COLO668 (cell line): ENCODE measurements around the gene SKAP1.

Experiments
- DNase-seq: peaks from one replicate; lab custom pipeline; 2025; ENCODE audit not compliant: unreplicated experiment; lab: John Stamatoyannopoulos, UW

The SKAP1 gene

DNA sequence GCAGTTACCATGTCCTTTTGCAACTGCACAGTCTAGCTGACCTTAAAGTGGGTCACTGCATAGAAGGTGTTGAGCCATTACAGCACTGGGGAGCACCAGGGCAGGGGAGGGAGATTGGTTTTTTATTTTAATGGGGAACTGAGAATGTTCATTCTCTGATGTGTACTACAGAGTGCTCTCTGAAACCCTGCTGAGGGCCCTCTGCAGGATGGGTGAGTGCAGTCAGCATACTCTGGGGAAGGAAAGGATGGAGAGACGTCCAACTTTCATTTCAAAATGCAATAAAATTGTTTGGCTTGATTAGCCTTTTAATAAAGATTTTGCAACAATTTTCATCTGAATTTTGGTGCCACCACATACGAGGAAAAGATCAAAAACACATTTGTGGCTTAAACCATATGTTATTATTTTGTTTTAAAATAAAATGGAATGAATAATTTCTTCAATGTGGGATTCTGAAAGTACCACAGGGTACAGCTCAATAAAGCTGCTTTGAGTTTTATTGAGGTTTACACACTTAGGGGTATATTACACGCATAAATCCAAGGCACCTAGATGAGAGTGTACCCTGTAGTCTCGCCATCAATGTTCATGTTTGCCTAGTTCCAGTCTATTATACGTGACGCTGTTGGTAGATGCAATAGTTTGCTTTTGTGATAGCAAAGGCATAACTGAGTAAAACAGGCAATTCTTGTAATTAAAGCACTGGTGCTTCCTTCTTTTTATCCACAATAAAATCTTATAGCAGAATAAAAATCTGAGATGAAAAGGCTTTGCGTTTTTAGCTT, 249.0 kb downstream of the SKAP1 start:
- DNase-seq = no peak

DNA sequence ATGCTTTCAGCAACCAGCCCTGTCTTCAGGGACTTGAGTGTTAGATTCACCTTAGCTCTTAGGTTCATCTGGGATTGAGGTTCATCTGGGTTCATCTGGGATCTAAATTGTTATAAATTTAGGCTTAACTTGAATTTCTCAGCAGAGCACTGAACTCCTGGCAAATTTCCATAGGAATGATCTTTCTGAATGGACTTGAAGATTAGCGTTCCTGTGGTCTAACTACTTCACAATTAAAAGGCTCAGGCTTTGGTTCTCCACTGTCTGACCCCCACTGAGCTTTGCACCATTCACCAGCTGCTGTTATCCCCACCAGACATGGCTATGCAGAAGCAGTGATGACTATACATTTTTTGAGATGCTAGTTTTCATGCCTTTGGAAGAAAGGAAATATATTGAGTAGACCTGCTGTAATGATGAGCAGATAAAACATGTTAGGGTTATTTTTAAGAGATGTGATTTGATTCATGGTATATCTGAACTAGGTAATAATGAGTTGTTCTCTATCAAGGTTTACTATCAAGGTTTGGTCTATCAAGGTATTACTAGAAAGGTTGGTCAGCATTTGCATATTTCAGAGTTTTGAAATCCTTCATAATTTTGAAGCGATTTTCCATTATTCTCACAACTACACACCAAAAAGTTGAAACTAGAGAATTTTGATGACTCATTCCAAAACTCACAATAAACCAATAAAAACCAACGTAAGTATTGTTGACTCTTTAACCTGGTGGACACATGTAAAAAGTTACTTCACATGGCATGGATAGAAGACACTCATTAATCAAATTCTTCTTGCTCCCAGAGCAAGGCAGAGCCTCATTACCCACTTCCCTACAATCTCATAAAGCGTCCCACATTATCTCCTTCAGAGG, 250.7 kb downstream of the SKAP1 start:
- DNase-seq = no peak

DNA sequence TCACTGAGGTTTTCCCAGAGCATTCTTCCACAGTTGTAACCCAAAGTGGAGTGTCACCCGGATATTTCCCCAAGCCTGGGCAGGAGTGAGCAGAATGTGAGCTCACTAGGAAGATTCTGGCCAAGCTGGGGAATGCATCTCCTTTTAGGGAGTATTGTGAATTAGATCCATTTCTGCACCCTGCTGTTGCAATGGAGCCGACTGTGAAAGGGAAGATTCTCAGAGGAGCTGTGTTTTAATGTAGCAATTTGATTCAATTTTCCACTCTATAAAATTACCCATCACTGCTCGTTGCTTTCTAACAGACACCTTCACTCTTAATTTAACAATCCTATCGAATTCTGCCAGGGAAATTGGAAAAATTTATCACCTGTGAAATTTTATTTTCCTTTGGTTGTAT, 251.7 kb downstream of the SKAP1 start:
- no peak for DNase-seq

DNA sequence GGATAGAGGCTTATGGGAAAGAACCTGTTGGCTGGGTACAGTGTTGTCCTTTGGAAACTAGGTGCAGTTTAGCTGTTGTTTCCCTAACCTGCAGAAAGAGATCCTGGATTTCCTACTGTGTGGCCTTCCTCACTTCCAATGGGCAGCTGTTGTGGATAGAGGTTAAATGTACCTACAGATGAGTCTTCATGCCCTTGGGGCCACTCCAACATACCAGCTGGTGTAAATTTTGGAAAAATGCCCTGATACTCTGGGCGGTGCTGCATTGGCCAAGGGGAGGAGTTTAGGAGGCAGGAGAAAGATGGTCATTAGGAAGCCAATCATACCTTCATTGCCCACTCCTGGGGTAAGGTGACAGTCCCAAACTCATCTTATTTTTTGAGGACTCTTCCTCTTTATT, 252.2 kb downstream of the SKAP1 start:
- DNase-seq = peak; percentile 2

DNA sequence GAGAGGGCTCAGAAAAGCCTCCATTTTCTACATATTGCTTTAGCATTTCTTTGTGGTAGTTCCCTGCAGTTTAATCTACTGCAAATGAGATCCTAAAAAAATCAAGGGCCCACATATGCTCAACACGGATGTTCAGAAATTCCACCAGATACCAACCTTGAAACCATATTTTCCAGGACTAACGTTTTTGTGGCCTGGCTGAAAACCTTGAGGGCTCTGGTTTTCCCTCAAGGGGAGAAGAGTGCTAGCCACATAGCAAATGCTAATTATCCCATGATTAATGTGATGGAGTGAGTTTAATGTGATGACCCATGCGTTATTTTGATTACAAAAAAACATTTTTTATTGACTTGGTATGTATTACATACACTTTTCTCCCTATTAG, 253.6 kb downstream of the SKAP1 start:
- DNase-seq = no peak

DNA sequence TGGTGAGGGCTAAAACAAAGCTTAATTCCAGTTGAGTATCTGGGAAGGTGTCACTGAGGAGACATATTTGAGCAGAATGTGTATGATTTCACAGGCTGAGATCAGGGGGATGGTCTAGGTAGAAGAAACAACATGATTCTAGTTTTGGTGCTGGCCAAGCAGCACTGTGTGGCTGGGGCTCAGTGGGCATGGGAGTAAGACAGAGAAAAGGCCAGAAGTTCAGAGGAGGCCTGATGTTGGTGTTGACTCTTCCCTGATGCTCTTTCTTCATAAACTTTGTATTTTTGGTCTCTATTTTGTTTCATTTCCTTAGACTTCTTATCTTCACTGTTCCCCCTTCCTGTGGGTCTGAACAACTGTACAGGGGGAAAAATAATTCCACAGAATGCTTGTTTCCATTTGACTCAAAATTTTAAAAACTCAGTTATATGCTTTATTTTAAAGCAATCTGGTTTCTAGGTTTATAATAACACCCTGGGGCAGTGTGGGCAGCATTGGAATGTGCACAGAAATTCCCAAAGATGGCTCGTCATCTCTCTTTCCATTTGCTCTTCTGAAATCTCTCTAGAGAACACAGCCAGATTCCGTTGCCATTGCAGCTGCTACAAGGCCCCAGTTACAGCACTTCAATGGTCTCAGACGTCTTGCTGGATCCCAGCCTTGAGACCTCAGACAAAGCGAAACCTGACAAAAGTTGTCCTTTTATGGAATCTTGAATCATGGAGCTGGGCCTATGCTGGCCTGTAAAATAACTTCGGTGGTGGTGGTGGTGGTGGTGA, 254.1 kb downstream of the SKAP1 start:
- no peak for DNase-seq

DNA sequence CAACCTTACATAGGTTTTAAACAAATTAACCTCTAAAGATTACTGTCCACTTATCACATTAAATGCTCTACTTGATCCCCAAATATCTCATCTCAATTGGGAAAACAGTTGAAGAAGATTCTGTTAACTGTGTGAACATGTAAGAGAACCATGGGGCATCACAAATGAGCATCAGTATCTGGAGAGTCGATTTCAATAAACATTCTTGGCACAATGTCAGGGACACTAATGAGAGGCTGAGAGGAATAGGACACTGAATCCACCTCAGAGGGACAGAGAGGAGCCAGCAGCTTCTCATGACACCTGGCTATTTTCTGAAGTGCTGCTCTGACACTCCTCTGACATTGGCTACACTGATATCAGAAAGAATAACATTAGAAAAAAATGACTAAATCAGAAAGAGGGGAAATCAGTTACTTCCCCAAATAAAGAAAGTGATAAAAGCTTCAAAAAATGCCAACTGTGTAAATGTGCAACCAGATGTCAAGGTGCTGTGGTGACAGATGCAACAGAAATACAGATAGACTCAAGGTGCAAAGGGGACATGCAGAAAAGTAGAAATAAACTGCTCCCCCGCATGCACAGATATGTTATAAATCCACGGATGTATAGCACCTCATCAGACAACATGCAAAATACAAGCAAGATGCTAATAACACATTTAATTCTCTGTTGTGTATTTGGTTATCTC, 255.0 kb downstream of the SKAP1 start:
- DNase-seq = no peak

DNA sequence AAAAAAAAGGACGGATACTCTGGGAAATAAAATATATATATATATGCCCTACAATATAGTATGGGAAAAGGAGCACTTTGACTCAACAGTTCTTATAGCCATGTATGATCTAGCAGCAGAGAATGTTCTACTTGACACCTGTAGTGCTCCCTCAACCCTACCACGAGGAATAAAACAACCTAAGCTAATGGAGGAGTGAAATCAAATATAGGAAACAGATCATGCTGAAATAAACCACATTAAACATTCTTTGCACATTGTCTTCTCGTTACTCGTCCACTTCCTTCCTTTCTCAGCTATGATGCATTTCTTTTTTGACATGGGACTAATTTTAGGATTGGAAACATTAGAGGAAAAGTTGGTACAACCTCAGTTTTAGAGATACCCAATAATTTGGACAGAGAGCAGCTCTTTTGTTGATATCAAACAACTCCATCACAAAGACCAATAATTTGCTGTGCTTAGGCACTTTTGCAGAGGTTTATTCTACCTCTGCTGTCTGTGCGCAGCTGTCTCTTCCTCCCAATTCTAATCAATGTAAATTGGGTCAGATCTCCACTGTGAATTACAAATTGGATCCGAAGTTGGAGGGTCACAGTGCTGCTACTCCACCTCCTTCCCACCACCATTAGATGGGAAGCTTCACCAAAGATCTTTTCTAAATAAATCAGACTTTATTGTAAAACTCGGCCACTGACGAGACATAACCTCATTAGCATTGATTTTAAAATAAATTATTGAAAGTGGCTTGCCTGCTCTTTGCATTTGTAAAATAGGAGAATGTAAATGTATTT, 256.6 kb downstream of the SKAP1 start:
- no peak for DNase-seq

DNA sequence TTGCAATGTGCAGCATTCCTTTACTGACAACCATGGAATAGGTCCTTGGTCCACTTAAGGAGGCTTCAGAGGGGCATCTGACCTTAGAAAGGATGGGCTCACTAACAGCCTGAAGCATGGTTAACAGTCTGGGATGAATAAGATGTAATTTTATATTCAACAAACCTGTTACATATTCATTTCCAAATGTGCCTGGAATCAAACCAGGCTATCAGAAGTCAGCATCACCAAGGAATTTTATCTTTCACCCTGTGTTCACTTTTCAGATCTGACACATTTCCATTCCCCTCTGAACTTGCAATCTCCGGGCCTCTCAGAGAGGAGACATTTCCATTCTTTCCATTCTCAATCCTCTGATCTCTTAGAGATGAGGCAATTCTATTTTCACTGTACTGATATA, 260.1 kb downstream of the SKAP1 start:
- no peak for DNase-seq

DNA sequence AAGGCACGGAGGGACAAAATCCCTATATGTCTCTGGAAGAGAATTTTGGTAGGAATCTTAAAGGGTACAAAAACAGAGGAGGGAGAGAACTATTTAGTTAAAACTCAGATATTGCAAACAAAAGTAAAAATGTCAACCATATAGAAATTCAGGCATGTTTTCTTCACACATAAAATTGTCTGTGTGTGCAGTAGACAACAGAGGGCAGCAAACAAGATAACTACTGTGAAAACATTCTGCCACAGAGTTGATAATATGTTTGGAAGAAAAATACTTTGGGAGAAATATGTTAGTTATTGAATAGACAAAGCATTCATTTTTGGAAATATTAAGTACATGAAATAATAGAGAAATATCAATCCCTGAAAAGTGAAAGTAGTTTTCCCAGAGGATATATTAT, 266.2 kb downstream of the SKAP1 start:
- DNase-seq = no peak

DNA sequence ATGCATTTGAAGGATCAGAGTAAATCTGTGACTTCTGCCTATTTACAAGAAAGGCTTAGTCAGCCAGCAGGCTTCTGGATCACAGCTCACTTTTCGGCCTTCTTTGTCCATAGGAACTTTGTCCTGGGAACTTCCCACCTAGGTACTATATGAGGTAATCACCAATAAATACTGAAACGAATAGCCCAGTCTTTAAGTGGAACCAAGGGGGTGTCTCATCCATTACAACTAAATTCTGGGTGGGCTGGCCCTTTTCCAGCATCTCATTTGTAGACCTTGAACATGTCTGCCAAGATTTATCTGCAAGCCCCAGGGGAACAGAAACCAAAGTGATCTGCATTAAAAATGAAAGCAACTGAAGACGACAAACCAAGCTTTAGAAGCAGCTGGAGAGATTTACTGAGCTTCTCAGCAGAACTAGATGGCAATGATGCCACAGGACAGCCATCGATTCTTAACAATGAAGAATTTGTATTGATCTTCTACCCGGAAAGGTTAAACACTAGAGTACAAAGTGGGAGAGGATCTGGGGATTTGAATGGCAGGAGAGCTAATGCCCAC, 267.0 kb downstream of the SKAP1 start:
- DNase-seq = no peak

DNA sequence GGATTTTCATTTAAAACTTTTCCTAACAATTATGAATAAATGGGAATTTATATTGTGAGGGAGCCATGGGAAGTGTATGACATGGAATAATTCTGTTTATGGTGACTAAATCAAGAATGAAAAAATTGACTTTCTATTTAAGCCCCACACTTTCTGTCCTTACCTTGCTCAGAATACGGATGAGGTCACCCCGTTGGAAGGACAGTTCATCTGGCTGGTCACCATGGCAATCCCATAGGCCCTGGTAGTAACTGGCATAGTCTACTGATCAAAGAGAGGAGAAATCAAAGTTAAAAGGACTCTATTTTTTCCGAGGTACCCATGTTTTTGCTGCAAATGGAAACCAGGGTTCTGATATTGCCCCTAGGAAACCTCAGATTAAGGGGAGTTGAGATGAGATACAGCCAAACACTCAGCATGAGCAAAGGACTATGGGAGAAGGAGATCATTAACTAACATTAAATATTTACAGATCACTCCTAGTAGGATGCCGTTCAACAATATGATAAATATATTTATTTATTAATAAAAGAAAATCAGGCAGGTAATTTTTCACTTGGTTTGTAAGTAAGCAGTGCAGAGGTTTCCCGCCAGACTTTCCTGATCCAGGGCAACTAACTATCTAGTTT, 267.6 kb downstream of the SKAP1 start:
- peak; percentile 2 for DNase-seq

DNA sequence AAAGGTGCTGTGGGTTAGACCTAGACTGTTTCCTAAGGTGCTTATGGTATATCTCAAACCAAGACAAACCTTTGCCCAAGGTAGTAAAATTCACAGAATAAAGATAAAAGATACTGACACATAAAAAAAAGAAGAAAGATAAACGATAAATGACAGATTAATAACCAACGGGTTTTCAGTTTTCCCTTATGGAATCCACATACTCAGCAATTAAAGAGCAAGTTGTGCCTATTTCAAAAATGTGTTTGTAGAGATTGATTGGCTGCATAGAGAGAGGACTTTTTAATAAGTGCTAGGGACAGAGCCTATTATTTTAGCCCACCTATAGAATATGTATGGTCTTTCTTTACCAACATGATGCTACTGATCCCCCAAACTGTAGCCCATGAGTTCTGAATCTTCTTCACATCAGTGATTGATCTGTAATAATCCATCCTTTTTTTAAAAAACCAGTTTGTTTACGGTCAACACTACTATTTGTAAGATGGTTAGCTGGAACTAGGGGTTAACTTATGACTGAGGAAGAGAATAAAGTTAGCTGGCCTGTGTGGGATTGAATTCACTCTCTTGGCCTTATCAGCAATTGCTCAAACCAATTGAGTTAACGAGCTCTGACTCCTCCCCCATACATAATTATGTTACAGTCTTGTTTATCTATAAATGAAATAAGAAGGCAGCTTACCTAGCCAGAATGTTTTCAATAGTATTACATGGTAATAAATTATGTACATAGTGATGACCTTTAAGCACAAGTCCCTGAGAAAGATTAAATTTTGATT, 268.7 kb downstream of the SKAP1 start:
- no peak for DNase-seq

DNA sequence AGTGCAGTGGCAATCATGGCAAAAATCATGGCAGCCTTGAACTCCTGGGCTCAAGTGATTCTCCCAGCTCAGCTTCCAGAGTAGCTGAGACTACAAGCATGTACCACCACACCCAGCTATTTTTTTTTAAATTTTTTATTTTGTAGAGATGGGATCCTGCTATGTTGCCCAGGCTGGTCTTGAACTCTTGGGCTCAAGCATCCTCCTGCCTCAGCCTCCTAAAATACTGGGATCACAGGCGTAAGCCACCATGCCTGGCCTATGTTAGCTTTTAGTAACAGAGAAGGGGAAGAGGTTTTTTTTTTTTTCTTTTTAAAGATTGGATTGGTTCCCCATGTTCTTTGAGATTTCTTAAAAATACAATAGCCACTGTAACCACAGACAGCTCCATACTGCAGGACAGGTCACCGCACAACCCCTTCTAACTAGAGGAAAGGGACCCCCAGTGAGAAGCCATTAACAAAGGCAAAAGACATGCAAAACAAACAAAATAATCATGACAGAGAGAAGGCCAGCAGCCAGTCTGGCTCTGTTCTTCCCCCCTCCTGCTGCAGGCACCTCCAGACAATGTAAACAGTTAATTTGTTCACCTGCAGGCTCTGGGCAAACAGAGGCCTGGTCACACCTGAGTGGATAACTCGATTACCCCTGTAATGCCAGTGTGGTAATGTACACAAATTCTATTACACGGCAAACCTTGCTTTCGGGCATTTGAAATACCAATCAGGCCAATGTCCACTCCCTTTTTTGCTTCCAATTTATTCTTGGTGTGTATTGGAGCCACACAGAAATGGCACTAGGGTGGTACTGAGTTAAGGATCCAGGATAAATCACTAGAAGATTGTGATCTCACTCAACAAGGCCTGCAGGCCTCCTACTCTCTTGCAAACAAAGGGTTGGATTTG, 269.6 kb downstream of the SKAP1 start:
- DNase-seq = peak; percentile 75

DNA sequence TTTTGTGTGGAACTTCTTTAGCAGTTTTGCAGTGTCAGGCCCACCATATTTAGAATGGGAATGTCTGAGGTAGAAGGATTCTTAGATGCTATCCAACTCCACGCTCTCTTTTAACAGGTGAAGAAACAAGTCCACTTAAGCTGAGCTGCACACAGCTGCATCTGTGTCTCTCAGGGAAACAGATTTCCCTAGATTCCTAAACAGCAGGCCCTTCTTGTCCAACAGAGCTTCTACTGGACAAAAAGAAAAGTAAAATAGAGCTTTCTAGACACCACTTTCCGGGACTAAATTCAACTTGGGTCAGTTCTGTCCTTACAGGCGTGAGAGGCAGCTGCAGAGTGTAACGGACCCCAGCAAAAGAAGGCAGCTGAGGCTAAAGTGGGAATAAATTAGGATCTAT, 270.8 kb downstream of the SKAP1 start:
- DNase-seq = no peak

DNA sequence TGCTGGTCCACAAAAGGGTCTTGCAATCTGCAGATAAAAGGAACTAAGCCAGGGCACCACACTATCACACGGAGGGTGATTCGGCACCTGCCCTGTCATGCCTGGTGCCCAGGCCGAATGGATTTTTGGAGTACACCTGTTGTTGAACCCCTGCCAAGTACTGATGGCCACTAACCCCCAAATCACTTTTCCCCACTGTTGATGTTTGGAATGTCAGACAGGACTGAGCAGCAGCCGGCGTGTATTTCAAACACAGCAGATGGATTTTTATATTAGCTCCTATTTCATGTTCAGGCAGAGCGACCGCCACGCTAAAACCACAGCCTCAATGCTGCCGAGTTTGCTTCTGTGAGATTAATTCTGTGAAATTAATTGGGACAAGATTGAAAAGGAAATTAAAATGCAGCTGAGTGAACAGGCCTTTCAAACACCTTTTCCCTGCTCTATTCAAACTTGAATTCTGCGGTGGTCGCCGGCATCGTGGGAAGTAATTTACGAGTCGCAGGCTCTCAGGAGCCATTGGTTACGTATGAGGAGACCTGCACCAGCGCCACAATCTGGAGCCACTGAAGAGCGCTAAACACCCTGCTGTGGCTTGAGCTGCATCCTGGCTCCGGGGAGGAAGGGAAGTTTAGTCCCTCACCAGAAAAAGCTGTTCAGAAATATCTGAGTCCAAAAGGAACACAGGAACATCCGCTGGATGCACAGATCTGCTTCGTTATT, 274.0 kb downstream of the SKAP1 start:
- peak; percentile 44 for DNase-seq
